Fibroblast of gingiva (primary cell): ENCODE data around the gene CTBP2.
"Not testable (repeated sequence)": the region's sequence is repeated elsewhere in the genome, so short reads cannot be mapped to it uniquely, and the experiment has no call there.

Experiments used
- DNase-seq: peaks from one replicate; pipeline ENCODE4 v3.0.0-alpha.2; 2011; ENCODE audit warnings: low read depth

The CTBP2 gene

DNA sequence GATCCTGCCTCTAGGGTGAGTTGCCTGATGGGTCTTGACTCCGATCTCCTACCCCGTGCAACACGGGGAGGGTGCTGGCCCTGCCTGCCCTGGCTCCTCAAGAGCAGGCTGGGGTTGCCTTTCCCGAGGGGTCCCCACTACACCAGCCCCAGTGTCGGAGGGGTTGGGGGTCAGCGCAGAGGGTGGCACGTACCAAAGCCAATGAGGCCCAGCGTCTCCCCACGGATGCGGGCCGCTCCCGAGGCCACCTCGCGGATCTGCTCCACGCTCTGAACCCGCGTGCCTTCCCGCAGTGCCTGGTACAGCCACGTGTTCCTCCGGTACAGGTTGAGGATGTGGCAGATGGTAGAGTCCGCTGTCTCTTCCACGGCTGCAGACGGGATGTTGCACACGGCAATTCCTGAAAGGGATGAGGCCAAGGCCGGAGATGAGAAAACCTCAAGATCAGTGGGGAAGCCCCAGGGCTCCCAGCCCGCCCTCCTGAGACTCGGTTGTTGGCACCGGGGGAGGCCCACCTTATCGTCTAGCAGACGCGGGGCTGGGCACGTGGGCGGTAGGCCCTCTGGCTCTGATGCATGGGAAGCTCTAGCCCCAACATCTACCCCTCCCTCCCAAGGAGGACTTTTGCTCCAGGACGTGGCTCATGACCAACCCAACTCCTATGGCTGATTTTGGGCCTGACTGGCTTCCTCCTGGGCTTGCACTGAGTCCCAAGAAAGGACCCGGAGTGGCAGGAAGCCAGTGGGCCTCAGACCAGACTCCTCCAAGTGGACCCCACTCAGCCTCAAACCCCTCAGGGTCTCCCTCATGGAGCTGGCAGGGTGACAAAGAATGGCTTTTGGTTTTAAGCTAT lies 162.4 kb downstream of the CTBP2 start:
- DNase-seq, result no peak

DNA sequence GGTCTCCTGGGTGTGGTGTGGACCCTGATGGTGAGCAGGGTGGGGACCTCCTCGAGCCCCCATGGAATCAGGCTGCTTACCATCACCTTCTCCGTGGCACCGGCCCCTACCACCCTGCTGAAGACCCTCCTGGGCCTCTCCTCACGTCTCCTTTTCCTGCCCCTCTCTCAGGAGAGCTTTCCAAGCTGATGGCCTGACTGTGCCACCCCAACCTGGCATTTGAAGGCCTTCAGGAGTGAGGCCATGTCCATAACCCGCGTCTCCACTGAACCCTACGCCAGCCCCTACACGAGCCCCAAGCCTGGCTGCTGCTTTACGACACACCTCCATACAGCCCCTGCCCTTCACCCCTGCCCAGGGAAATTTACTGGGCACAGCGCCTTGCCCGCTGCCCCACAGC lies 163.1 kb downstream of the CTBP2 start:
- no peak for DNase-seq

DNA sequence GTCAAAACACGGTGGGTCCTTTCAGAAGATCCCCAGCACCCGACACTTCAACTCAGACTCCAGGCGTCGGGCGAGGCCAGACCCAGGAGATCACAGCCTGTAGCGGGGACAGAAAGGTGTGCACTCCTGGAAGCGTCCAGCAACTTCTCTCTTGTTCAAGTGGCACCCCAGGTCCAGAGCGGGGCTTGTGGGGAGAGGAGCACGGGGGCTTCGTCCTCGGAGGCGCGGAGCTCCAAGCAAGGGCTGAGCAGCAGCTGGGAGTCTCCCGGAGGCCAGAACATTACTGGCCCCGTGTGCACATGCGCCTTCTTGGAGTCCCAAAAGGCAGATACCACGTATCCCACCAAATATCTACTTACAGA lies 163.5 kb downstream of the CTBP2 start:
- no peak for DNase-seq

DNA sequence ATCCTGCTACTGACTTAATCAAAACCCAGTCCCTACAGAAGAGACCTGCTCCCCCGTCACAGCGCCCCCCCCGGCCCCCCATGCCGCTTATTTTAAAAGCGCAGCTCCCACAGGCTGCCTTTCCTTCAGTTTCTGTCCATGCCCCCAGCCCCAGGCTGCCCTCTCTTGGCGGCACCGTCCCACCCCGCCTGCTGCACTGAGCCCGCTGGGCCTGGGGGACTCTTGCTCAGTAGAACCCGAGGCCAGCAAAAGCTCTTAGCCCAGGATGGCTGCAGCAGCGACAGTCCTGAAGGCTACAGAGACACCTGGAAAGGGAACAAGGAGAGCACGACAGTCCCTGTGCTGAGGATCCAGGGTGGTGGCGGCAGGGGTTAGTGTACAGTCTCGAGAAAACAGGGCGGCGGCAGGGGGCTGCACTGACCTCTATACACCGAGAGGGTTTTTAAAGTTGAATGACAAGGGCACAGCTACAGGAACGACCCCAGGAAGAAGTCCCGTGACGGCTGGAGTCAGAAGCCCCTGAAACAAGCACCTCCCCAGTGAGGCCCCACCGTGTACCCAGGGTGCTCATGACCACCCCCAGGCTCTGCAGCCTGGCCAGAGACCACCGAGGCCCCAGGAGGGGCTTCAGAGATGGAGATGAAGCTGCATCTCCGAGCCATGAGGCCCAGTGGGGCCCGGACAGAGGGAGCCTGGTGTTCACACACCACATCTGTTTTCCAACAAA lies 164.1 kb downstream of the CTBP2 start:
- no peak for DNase-seq

DNA sequence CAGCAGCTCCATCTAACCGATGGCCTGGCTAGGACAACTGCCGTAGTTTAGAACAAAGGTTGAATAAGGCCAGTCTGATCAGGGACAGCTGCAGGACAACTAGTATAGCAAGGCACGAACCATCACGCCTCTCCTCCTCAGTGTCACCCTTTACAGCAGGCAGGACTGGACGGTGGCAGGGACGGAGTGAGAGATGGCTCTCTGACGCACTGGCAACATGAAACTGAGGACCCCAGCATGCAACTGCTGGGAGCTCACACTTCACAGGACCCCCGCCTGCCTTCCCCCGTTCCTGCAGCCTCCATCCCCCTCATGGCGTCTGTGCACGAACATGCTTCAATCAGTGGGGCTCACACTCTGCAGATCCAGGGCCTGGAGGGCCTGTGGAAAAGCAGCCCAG lies 164.8 kb downstream of the CTBP2 start:
- no peak for DNase-seq

DNA sequence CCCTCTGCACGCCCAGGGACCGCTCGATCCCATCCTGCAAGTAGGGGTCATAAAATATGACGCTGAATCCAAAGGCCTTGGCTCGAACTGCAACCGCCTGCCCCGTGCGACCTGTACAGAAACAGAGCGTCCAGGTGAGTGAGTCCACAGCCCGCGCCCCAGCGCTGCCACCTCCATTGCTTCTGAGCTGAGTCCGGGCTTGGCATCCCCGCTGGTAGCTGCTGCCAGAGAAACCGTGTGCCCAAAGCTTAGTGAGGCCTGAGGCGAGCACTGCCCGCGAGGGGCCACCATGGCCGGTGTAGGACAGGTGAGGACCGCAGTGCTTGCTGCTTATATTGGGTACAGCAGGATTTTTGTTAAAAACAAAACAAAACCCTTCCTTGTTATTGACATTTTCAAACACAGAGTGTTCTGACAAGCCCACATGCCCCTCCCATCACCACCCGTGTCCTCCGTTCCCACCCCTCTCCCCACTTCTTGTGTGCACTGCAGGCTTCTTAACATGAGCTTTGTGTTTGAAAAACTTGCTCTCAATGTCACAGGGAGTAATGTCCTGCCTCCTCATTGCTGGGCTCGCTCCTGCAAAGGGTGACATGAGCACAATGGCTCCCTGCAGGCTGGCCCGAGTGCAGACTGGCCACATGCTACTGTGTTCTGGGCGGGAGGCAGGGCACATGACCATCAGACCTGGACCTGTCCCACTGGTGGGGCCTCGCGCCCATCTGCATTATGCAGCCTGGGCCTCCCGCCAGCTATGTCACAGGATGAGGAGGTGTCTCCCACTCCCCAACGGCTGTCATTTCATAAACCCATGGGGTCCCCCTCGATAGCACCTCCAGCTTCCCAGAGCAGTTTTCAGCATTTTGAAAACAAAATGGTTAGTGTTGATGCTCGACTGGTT lies 165.5 kb downstream of the CTBP2 start:
- no peak for DNase-seq

DNA sequence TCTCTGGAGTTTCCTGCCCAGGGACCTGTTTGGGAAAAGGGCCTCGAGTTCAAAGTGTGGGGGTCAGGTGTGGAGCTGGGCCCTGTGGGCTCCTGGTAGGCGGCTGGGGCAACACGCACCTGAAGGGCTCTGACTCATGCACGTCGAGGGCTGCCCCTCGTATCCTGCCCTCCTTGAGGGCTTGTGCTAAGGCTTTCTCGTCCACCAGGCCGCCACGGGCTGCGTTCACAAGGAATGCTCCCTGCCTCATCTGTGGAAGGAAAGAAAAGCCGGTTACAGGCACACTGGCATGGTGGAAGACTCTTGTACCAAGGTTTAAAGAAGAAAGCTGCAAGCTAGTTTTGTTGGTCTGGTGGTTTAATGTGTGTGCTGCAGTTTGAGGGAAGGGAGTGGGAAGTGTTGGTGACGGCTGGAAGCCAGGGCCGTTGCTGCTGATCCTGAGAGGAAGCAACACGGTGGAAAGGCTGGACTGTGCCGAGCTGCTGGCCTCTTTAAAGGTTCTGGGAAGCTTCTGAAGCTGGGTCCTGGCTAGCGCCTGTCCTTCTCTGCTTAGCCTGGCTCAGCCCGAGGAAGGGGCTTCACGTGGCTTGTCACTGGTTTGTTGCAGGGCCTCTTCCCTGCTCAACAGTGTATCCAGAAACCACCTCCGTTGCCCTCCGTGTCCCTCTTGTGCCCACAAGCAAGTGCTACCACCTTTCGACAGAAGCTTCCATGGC lies 166.5 kb downstream of the CTBP2 start:
- DNase-seq, result no peak

DNA sequence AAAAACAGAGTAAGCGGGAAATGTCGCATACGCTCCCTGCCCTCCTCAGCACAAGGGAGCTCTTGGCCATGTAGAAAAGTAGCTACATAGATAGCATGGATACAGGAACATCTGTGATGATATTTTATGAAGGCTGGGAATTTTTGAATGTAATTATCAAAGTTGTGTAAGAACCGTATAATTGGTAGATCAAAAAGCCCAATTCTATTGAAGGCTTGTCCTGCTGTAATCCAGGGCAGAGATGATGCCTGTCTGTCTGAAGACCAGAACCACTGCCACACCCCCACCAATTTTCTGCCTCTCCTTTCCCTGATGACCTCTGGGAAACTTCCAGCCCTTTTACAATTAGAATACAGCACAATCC lies 167.0 kb downstream of the CTBP2 start:
- DNase-seq, result no peak

DNA sequence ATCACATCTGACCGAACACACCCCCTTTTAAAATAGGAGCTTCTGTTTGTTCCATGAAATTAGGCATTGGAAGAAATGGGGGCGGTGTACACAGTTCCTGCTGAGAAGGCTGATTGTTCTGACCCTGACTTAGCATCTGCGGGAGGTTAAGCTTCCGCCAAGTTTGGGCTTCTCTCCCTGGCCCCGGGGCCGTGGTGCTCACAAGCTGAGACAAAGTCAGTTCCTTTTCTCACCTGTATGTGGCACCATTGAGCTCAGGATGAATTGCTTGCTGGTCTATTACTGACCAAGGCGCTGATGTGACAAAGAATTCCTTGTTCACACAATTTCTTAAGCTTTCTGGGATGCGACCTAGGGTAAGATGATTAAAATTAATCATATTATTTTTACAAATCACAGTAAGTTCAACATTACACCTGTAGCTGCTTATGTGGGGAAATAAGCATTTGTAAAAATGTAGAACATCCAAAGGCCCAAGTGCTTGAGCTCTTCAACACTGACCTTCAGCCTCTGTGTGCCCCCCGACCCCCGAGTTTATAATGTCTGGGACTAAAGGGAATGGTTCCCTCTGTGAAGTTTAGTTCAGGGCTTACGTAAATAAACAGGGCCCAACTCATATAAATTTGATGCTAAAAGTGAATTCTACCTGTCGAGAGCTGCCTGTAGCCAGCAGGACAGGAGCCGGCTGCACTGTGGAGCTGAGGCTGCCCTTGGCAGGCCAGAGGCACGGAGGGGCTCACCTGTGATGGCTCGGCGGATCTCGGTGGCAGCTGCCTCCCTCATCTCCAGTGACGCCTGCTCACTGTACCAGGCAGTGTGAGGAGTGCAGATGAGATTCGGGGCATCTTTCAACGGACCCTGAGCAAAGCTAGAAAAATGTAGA lies 167.7 kb downstream of the CTBP2 start:
- DNase-seq, result peak; percentile 72

DNA sequence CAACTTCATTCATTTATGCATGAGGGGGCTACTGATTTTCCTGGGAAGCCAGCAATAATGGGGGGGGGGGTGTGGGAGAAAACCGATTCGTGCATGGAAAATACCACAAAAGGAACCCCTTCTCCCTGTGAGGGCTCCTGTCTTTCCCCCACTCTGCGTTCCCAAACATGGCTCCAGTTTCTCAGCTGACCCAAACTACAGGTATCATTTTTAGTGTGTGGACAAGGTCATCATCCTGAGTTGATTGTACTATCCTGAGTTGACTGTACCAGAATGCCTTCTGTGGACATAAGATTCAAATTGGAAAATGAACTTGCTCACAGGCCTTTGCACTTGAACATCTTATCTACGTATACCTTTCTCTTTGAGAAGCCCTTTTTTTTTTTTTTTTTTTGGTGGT lies 168.5 kb downstream of the CTBP2 start:
- no peak for DNase-seq

DNA sequence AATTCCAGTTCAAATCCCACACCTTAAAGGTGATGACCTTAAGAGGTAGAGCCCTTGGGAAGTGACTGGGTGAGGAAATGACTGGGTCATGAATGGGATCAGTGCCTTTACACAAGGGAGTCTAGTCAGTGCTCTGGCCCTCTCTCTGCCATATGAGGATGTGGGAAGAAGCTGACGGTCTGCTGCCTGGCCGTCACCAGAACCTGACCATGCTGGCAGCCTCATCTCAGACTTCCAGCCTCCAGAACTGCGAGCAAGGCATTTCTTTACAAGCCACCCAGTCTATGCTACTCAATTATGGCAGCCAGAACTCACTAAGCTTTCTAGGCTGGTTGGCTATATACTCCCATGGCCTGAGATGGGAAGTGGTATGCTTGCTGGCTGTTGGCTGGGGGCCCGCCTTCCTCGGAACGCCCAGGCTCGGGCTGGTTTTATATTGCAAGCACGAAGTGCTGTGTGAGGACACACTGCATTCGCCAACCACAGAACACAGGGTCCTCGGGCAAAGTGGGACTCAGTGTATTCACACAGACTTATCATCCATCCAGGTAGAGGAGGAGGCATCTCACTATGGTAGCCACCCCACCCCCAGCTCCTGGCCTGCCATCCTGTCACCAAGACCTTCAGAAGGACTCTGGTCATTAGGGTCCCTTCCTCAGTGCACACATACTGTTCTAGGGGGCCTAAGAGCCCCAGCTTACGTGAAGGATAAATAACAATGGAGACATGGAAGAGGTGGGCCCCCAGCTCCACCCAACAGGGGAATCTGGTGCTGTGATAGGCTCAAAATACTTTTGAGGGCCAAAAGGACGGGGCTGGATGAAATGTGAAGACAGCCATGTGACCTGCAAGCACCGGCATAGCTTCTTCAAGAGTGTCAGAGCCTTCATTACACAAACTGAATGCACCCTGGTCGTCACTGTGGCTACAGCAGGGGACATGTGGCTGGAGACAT lies 169.4 kb downstream of the CTBP2 start:
- DNase-seq, result no peak

DNA sequence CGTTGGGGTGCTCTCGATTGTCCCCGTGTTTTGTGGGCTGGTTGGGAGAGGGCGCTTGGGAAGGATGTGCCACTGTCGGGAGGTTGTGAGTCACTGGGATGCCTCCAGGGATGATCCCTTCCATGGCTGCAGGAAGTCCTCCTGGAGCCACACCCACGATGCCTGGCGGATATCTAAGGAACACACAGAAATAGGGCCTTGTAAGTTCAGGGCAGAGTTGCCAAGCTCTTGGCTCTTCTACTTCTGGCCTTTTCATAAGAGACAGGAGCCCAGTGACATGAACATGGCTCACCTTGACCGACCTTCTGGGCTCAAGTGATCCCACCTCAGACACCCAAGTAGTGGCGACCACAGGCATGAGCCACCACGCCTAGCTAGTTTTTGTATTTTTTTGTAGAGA lies 170.8 kb downstream of the CTBP2 start:
- DNase-seq, result peak; percentile 38

DNA sequence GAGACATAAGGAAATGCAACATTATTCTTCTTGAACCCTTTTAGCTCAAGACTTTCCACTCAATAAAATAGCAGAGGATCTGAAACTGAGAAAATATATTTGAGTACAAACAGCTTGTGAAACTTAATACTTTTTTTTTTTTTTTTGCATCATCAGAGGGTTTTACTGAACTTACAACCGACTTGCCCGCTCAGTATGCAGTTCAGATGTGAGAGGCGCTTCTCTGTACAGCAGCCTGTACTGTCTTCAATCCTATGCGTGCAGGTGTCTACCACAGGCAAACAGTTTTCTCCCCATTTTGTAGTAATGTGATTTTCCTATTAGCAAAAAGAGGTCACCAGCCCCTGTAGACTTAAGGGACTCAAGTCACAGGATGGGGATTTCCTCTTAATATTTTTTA lies 171.6 kb downstream of the CTBP2 start:
- DNase-seq, result not testable (repeated sequence)

DNA sequence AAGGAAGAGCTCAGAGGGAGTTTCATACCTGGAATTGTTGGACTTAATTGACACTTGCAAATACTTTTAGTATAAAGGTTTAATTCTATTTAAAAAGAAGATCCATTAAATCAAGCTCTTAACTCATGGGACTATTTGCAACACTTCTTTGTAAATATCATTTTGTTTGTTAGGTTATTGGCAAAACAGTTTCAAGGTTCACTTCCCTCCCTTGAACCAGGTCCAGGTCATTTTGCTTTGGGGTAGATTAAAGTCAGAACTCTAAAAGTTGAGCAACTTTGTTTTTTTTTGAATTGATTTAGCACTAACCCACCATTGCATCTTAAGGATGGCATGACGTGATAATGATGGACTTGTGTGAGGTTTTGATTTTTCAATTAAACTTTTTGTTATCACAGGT lies 172.6 kb downstream of the CTBP2 start:
- DNase-seq, result no peak

DNA sequence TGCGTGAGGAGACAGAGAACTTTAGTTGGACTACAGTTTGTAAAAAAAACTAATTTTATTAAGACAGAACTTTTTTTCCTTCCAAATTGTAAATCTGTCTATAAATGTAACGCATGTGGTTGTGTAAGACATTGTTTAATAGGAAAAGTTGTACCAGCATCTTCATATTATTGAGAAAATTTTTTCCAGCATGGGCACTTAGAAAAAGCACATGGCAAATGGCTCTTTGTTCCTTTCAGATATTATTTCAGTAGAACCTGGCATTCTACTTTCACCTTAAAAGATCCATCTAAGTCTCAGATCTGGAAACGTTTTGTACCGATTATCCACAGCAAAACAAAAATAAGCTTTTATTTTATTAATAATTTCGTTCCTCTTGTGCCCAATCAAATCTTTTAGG lies 175.2 kb downstream of the CTBP2 start:
- no peak for DNase-seq

DNA sequence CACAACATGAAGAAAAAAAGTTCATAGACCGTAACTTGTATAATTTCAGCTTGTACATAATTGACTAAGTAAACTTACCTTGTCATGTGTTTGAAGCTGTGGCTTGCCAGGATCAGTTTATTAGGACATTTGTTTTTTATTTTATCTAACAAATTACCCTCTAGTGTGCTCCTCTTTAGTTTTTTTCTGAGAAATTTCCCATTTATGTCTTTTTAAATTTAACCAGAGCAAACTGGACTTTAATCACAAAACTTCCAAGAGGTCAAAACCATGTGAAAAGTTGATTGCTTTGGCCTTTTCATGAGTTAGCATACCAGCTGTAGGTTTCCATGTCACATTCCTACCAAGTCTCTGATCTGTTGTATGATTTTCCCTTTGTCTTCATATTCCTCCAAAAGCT lies 176.0 kb downstream of the CTBP2 start:
- no peak for DNase-seq

DNA sequence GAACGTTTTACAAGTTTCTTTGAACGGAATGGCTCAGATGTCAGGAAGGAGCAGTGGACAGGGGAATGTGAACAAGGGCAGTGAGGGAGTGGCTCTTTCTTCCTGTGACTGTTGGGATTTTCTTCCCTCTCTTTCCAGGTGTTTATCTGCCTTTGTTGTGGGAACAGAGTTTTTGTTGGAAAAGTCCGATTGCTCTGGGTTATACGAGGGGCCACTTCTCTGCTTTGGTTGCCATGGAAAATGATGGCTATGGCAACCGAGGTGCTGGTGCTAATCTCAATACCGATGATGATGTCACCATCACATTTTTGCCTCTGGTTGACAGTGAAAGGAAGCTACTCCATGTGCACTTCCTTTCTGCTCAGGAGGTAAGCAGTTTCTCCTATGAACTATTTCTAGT lies 177.0 kb downstream of the CTBP2 start:
- no peak for DNase-seq

DNA sequence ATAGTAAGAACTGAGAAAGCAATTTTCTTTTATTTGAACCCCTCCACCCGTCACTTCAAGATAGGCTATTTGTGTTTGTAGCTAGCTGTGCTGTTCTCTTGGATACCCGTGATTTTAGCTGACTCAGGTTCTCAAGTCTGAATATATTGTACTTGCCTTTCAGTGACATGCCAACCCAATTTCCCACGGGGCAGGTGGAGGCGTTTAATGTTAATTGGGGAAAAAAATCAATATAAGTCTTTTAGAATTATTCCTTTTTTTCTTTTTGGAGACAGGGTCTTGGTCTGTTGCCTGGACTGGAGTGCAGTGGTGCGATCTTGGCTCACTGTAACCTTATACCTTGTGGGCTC lies 182.0 kb downstream of the CTBP2 start:
- DNase-seq, result no peak

DNA sequence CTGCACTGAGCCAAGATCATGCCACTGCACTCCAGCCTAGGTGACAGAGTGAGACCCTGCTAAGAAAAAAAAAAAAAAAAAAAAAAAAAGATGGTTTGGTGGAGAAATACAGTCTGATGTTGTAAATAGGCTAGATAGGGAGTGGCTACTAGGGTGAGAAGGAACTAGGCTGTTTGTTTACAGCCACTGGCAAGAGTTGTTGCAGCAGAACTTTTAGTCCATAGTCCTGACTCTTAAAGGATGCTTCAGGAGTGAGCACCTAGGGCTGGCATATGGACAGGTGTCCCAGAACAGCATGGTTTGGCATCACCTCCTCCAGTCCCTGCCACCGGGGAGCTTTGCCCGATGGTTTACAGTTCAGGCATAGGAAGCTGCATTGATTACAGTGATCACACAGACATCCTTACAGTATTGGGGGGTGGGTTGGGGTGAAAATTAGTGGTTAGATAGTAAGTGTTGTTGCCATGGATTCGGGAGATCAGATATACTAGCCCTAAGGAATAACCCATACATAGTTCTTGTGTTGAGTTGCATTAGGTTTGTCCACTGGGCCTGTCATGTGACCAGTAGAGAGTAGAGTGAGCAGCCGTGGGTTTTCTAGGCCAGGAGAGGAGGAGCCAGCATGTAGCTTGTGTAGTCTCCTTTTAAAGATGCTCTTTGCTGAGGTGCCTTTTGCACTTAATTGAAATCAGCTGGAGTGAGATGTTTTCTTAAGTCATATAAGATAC lies 182.6 kb downstream of the CTBP2 start:
- DNase-seq, result no peak
